HL-60 (cell line): ENCODE data around the gene APEH.

Experiments used
- DNase-seq, 2 experiments: peaks; one replicate each; pipeline ENCODE4 v3.0.0-alpha.2; 2010 to 2020; ENCODE audit warnings: low read depth in 1 of 2, low spot score in 1 of 2
- H3K27ac ChIP-seq: fragments of 250-450 bp; sonication (Bioruptor Pico); replicated peaks from 2 replicates; pipeline ENCODE4 v1.5.1; 2020; ENCODE audit warnings: mild to moderate bottlenecking, moderate library complexity
- H3K27me3 ChIP-seq: fragments of 250-450 bp; sonication (Bioruptor Pico); 2 replicates; pipeline ENCODE4 v1.5.1; 2021; ENCODE audit warnings: mild to moderate bottlenecking, moderate library complexity; ENCODE audit not compliant: insufficient read depth, poor library complexity, severe bottlenecking
- H3K4me3 ChIP-seq: replicated peaks from 2 replicates; pipeline ENCODE4 v1.5.1; 2011; ENCODE audit warnings: mild to moderate bottlenecking, control low read depth, low read length; ENCODE audit not compliant: insufficient read depth
- GABPA ChIP-seq: IDR thresholded peaks from 2 replicates; pipeline ENCODE4 v1.6.1; 2012; ENCODE audit warnings: low read depth
- POLR2AphosphoS5 ChIP-seq: IDR thresholded peaks from 2 replicates; pipeline ENCODE4 v1.6.1; 2012; ENCODE audit warnings: low read depth
- SPI1 ChIP-seq: IDR thresholded peaks from 2 replicates; pipeline ENCODE4 v1.6.1; 2012; ENCODE audit warnings: low read depth, mild to moderate bottlenecking, borderline replicate concordance
- TF ChIP-seq, protein P1 (sequence below): IDR thresholded peaks from one replicate; pipeline ENCODE4 v1.5.1; 2011; ENCODE audit warnings: low read length, control low read depth, inconsistent platforms; ENCODE audit not compliant: insufficient read depth
- TF ChIP-seq, protein P2 (sequence below): IDR thresholded peaks from 2 replicates; pipeline ENCODE4 v1.6.1; 2012; ENCODE audit warnings: low read depth; ENCODE audit not compliant: insufficient replicate concordance

The APEH gene

GRCh38 chr3:49671291-49672288, 2.6 kb upstream of the APEH start:
- no peak overlapping the region for H3K27ac ChIP-seq
- H3K27me3 ChIP-seq, result no peaks in the 10 kb centered on the region
- no peak overlapping the region for H3K4me3 ChIP-seq
- DNase-seq, result peak; percentile 76 to 79
- TF ChIP-seq, protein P1, sequence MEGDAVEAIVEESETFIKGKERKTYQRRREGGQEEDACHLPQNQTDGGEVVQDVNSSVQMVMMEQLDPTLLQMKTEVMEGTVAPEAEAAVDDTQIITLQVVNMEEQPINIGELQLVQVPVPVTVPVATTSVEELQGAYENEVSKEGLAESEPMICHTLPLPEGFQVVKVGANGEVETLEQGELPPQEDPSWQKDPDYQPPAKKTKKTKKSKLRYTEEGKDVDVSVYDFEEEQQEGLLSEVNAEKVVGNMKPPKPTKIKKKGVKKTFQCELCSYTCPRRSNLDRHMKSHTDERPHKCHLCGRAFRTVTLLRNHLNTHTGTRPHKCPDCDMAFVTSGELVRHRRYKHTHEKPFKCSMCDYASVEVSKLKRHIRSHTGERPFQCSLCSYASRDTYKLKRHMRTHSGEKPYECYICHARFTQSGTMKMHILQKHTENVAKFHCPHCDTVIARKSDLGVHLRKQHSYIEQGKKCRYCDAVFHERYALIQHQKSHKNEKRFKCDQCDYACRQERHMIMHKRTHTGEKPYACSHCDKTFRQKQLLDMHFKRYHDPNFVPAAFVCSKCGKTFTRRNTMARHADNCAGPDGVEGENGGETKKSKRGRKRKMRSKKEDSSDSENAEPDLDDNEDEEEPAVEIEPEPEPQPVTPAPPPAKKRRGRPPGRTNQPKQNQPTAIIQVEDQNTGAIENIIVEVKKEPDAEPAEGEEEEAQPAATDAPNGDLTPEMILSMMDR, result peak; percentile 96
- no peak for TF ChIP-seq POLR2AphosphoS5
- TF ChIP-seq, protein P2, sequence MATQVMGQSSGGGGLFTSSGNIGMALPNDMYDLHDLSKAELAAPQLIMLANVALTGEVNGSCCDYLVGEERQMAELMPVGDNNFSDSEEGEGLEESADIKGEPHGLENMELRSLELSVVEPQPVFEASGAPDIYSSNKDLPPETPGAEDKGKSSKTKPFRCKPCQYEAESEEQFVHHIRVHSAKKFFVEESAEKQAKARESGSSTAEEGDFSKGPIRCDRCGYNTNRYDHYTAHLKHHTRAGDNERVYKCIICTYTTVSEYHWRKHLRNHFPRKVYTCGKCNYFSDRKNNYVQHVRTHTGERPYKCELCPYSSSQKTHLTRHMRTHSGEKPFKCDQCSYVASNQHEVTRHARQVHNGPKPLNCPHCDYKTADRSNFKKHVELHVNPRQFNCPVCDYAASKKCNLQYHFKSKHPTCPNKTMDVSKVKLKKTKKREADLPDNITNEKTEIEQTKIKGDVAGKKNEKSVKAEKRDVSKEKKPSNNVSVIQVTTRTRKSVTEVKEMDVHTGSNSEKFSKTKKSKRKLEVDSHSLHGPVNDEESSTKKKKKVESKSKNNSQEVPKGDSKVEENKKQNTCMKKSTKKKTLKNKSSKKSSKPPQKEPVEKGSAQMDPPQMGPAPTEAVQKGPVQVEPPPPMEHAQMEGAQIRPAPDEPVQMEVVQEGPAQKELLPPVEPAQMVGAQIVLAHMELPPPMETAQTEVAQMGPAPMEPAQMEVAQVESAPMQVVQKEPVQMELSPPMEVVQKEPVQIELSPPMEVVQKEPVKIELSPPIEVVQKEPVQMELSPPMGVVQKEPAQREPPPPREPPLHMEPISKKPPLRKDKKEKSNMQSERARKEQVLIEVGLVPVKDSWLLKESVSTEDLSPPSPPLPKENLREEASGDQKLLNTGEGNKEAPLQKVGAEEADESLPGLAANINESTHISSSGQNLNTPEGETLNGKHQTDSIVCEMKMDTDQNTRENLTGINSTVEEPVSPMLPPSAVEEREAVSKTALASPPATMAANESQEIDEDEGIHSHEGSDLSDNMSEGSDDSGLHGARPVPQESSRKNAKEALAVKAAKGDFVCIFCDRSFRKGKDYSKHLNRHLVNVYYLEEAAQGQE, result no peak

- peak overlapping the region; percentile 98 for H3K27ac ChIP-seq
- TF ChIP-seq SPI1 (no peak), POLR2AphosphoS5 (peak; percentile 48; the same call in 1 of the 2 replicates), GABPA (no peak)
- no peaks in the 10 kb centered on the region for H3K27me3 ChIP-seq
- peak; percentile 73 to 74 for DNase-seq
- peak overlapping the region; percentile 89 for H3K4me3 ChIP-seq
These were observed 933 bp upstream of the APEH start for GRCh38 chr3:49673121-49673714.

DNA sequence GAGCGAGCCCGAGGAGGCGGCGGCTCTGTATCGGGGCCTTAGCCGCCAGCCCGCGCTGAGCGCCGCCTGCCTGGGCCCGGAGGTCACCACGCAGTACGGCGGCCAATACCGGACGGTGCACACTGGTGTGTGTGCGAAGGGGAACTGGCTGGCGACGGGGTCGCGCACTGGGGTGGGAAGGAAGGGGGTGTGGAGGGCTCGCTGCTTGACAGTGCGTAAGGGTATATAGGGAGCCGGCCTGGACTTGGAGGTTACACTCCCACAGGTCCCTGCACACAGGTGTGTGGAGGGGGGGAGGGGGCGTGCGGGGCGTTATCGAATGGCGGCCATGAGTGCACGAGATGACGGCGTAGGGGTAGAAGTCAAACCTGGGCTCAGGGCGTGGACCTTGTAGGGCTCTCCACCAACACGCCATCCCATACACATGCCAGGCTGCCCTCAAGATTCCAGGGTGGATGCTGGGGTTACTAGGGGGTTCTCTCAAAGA, 389 bp downstream of the APEH start:
- H3K27me3 ChIP-seq, result no peaks in the 10 kb centered on the region
- H3K4me3 ChIP-seq, result peak overlapping the region; percentile 89
- DNase-seq, result no peak
- peak overlapping the region; percentile 98 for H3K27ac ChIP-seq
- TF ChIP-seq GABPA (no peak), POLR2AphosphoS5 (0 out of 2 replicates have a peak, but pooled peaks have one; percentile 2), SPI1 (peak; percentile 32; the same call in 1 of the 2 replicates)
- TF ChIP-seq, protein P1, result no peak
- TF ChIP-seq, protein P2, result no peak

DNA sequence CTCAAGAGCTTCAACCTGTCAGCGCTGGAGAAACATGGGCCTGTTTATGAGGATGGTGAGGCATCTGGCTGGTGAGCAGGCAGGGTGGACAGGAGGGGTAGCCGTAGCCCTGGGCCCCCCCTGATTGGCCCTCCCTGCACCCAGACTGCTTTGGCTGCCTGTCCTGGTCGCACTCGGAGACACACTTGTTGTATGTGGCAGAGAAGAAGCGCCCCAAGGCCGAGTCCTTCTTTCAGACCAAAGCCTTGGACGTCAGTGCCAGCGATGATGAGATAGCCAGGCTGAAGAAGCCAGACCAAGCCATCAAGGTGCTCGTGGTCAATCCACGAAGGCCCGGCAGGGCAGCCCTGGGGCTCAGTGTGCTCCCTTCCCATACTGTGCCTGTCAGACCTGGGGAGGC, 1.8 kb downstream of the APEH start:
- no peaks in the 10 kb centered on the region for H3K27me3 ChIP-seq
- no peak overlapping the region for H3K27ac ChIP-seq
- H3K4me3 ChIP-seq, result no peak overlapping the region
- TF ChIP-seq, protein P2, result no peak
- TF ChIP-seq, protein P1, result no peak
- TF ChIP-seq GABPA (no peak), SPI1 (no peak), POLR2AphosphoS5 (no peak)
- DNase-seq, result no peak
